OCI-LY3 (cell line): ENCODE measurements around the gene E2F2.

Experiments used
- CTCF ChIP-seq: fragments of 200-600, 300-600 bp; sonication (generic); IDR thresholded peaks from 2 replicates; pipeline ENCODE4 v1.5.1; 2014; ENCODE audit warnings: antibody characterized with exemption, low read length, low read depth
- EZH2phosphoT487 ChIP-seq: fragments of 200-600 bp; shearing (Covaris generic); IDR thresholded peaks from 2 replicates; pipeline ENCODE4 v1.6.1; 2018; ENCODE audit warnings: antibody characterized with exemption, mixed run types, low read depth

- TF ChIP-seq CTCF (0 out of 2 replicates have a peak, but pooled peaks have one; percentile 8), EZH2phosphoT487 (no peak)
These were observed 3.2 kb downstream of the E2F2 start for GRCh38 chr1:23527900-23528249.
